ENCODE data around the gene RNU6-7. TPM values are rescaled to one million over a fixed set of nuclear protein-coding genes. Genes with fewer than 3 reads are reported as not detected.

RNU6-7 gene
- total RNA-seq, result not detected in 2 replicates

- DNase-seq (ENCODE audit: low read depth), result peak; percentile 19
These were observed at the start of gene RNU6-7 for GRCh38 chr14:32201816-32202490. Gene RNU6-7, plus strand, starts transcription at chr14:32202045.

- no peak for DNase-seq (ENCODE audit: low read depth)
These were observed 35.8 kb upstream of the RNU6-7 start for GRCh38 chr14:32166029-32166428.

GRCh38 chr14:32166924-32167323 is 34.9 kb upstream of the RNU6-7 start:
- no peak for DNase-seq (ENCODE audit: low read depth)

- DNase-seq (ENCODE audit: low read depth), result peak; percentile 80
These were observed 33.9 kb upstream of the RNU6-7 start for GRCh38 chr14:32167907-32168306.

- DNase-seq (ENCODE audit: low read depth), result no peak
These were observed 32.7 kb upstream of the RNU6-7 start for GRCh38 chr14:32169191-32169590.

GRCh38 chr14:32171469-32171868 is 30.4 kb upstream of the RNU6-7 start:
- no peak for DNase-seq (ENCODE audit: low read depth)

GRCh38 chr14:32183151-32184058 is 18.4 kb upstream of the RNU6-7 start:
- DNase-seq (ENCODE audit: low read depth), result peak; percentile 60

GRCh38 chr14:32185097-32185496 is 16.7 kb upstream of the RNU6-7 start:
- DNase-seq (ENCODE audit: low read depth), result no peak

- no peak for DNase-seq (ENCODE audit: low read depth)
These were observed 15.6 kb upstream of the RNU6-7 start for GRCh38 chr14:32186248-32186647.

GRCh38 chr14:32189811-32190210 is 12.0 kb upstream of the RNU6-7 start:
- DNase-seq (ENCODE audit: low read depth), result no peak

- no peak for DNase-seq (ENCODE audit: low read depth)
These were observed 11.2 kb upstream of the RNU6-7 start for GRCh38 chr14:32190673-32191072.

- no peak for DNase-seq (ENCODE audit: low read depth)
These were observed 9.0 kb upstream of the RNU6-7 start for GRCh38 chr14:32192712-32193373.

- DNase-seq (ENCODE audit: low read depth), result no peak
These were observed 8.3 kb upstream of the RNU6-7 start for GRCh38 chr14:32193532-32193931.

- DNase-seq (ENCODE audit: low read depth), result no peak
These were observed 6.2 kb upstream of the RNU6-7 start for GRCh38 chr14:32195636-32196035.

- no peak for DNase-seq (ENCODE audit: low read depth)
These were observed 3.9 kb upstream of the RNU6-7 start for GRCh38 chr14:32197919-32198318.

GRCh38 chr14:32200368-32201192 is 1.3 kb upstream of the RNU6-7 start:
- DNase-seq (ENCODE audit: low read depth), result no peak

GRCh38 chr14:32201193-32201815 is 541 bp upstream of the RNU6-7 start:
- peak; percentile 54 for DNase-seq (ENCODE audit: low read depth)

- no peak for DNase-seq (ENCODE audit: low read depth)
These were observed 699 bp downstream of the RNU6-7 start for GRCh38 chr14:32202491-32202997.

GRCh38 chr14:32202998-32203882 is 1.4 kb downstream of the RNU6-7 start, which contains the start of gene RNU6-8:
Gene RNU6-8, minus strand, starts transcription at chr14:32203269.
- peak; percentile 57 for DNase-seq (ENCODE audit: low read depth)

GRCh38 chr14:32203928-32204357 is 2.1 kb downstream of the RNU6-7 start:
- DNase-seq (ENCODE audit: low read depth), result peak; percentile 5

Measured in renal cortical epithelial cell (primary cell).